ENCODE measurements around the gene KLHL26. TPM values are rescaled to one million over a fixed set of nuclear protein-coding genes. Genes with fewer than 3 reads are reported as not detected.

Gene KLHL26
- polyA plus RNA-seq, 3 donors: 1.6 to 3.2 (median 2.0) TPM

- TF ChIP-seq CTCF (IDR thresholded peaks at IDR 0.05): no peak
- H3K4me2 ChIP-seq (replicated peaks; ENCODE audit: extremely low read depth, low read length, poor library complexity, severe bottlenecking): no peak overlapping the region
- peak overlapping the region in 1 of 2 donors; percentile 53 for H3K4me3 Mint-ChIP-seq
- peak in 1 of 3 donors; percentile 33 for DNase-seq
- no peak overlapping the region for H3K27ac ChIP-seq (ENCODE audit: low read depth in 1 of 2, low read length in 2 of 2)
- H3K9ac ChIP-seq (ENCODE audit: insufficient read depth, low read length, poor library complexity, severe bottlenecking): no peak overlapping the region
- no peak overlapping the region for H3K27ac Mint-ChIP-seq
- H3K27me3 Mint-ChIP-seq (ENCODE audit: low read depth in 3 of 3): peaks cover 60 to 86% (median 67%) of the 10 kb centered on the region in 3 donors
- H3K4me1 Mint-ChIP-seq: peaks cover 3% of the 10 kb centered on the region
- peaks cover 0 to 18% of the 10 kb centered on the region in 2 donors for H3K9me3 ChIP-seq (replicated peaks in 1 of 2; ENCODE audit: control insufficient read depth in 1 of 2, insufficient read depth in 1 of 2, low read length in 2 of 2)
- H3K9me3 Mint-ChIP-seq: peaks cover 0 to 16% (median 3%) of the 10 kb centered on the region in 7 donors
- intact Hi-C loops (cut with micrococcal nuclease): no loop called here
- peaks cover 4% of the 10 kb centered on the region in 2 donors for H3K4me1 ChIP-seq (ENCODE audit: control insufficient read depth in 1 of 2, insufficient read depth in 2 of 2, low read length in 2 of 2)
- no peaks in the 10 kb centered on the region for H3K79me2 ChIP-seq (ENCODE audit: insufficient read depth, low read length)
- peaks cover 33 to 63% of the 10 kb centered on the region in 2 donors for H3K27me3 ChIP-seq (ENCODE audit: control insufficient read depth in 2 of 2, insufficient read depth in 2 of 2, low read length in 2 of 2)
- no peak overlapping the region for H2AFZ ChIP-seq (ENCODE audit: insufficient read depth, low read depth, low read length, poor library complexity, severe bottlenecking)
- no peaks in the 10 kb centered on the region for H4K20me1 ChIP-seq (ENCODE audit: insufficient read depth, low read length)
- H3K36me3 Mint-ChIP-seq: peaks cover 0 to 6% of the 10 kb centered on the region in 2 donors
- H3K36me3 ChIP-seq (replicated peaks in 1 of 2; ENCODE audit: control insufficient read depth in 1 of 2, insufficient read depth in 2 of 2, low read length in 2 of 2): no peaks in the 10 kb centered on the region
- H3K4me3 ChIP-seq (replicated peaks in 1 of 3; ENCODE audit: low read depth in 2 of 3, low read length in 3 of 3): no peak overlapping the region
- 20% methylated on average over 1 of the region's 4 CpGs for WGBS (ENCODE audit: insufficient coverage)
Observed at GRCh38 chr19:18601875-18602274, 35.0 kb upstream of the KLHL26 start.

GRCh38 chr19:18603255-18603957 is 33.4 kb upstream of the KLHL26 start:
- Histone ChIP-seq H3K4me1 (ENCODE audit: control insufficient read depth in 1 of 2, insufficient read depth in 2 of 2, low read length in 2 of 2) (no peaks in the 10 kb centered on the region), H3K36me3 (replicated peaks in 1 of 2; ENCODE audit: control insufficient read depth in 1 of 2, insufficient read depth in 2 of 2, low read length in 2 of 2) (no peaks in the 10 kb centered on the region), H3K9ac (ENCODE audit: insufficient read depth, low read length, poor library complexity, severe bottlenecking) (no peak overlapping the region), H3K27me3 (ENCODE audit: control insufficient read depth in 2 of 2, insufficient read depth in 2 of 2, low read length in 2 of 2) (peaks cover 47 to 68% of the 10 kb centered on the region in 2 donors), H3K9me3 (replicated peaks in 1 of 2; ENCODE audit: control insufficient read depth in 1 of 2, insufficient read depth in 1 of 2, low read length in 2 of 2) (peaks cover 0 to 24% of the 10 kb centered on the region in 2 donors), H3K4me3 (replicated peaks in 1 of 3; ENCODE audit: low read depth in 2 of 3, low read length in 3 of 3) (no peak overlapping the region), H3K79me2 (ENCODE audit: insufficient read depth, low read length) (no peaks in the 10 kb centered on the region), H3K4me2 (replicated peaks; ENCODE audit: extremely low read depth, low read length, poor library complexity, severe bottlenecking) (no peak overlapping the region), H3K27ac (ENCODE audit: low read depth in 1 of 2, low read length in 2 of 2) (no peak overlapping the region), H2AFZ (ENCODE audit: insufficient read depth, low read depth, low read length, poor library complexity, severe bottlenecking) (no peak overlapping the region), H4K20me1 (ENCODE audit: insufficient read depth, low read length) (no peaks in the 10 kb centered on the region)
- Mint-ChIP-seq H3K4me1 (peaks cover 2% of the 10 kb centered on the region), H3K27me3 (ENCODE audit: low read depth in 3 of 3) (peaks cover 71 to 91% (median 77%) of the 10 kb centered on the region in 3 donors), H3K9me3 (peaks cover 0 to 25% (median 7%) of the 10 kb centered on the region in 7 donors), H3K4me3 (peak overlapping the region in 1 of 2 donors; percentile 81), H3K36me3 (peaks cover 0 to 6% of the 10 kb centered on the region in 2 donors), H3K27ac (no peak overlapping the region)
- peak; percentile 38 for TF ChIP-seq CTCF (IDR thresholded peaks at IDR 0.05)
- intact Hi-C loops (cut with micrococcal nuclease): no loop called here
- DNase-seq: peak; percentile 8 to 32 (median 20)
- WGBS (ENCODE audit: insufficient coverage): 6% methylated on average over 28 of the region's 32 CpGs

All from CD14-positive monocyte (primary cell).